Measurements from ENCODE around the gene EPHA10.
"Not testable (repeated sequence)": the region's sequence is repeated elsewhere in the genome, so short reads cannot be mapped to it uniquely, and the experiment has no call there.

The EPHA10 gene

DNA sequence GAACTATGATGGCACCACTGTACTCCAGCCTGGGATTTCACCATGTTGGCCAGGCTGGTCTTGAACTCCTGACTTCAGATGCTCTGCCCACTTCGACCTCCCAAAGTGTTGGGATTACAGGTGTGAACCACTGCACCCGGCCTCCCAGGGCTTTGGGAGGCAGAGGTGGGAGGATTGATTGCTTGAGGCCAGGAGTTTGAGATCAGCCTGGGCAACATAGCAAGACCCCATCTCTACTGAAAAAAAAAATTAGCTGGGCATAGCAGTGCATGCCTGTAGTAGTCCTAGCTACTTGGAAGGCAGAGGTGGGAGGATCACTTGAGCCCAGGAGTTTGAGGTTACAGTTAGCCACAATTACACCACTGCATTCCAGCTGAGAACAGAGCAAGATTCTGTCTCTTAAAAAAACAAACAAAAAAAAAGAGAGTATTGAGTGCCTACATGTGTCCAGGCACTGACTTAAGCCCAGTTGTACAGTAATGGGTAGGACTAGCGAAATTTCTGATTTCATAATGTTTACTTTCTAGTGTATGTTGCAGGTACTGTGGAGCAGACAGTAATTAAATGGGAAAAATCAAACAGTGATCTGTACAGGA lies 32.9 kb upstream of the EPHA10 start:
- Histone ChIP-seq H3K27me3 (ENCODE audit: control insufficient read depth in 1 of 2, insufficient read depth in 2 of 2, low read length in 2 of 2) (no peaks in the 10 kb centered on the region), H3K9me3 (ENCODE audit: control insufficient read depth in 1 of 2, low read length in 2 of 2) (no peaks in the 10 kb centered on the region), H3K27ac (ENCODE audit: low read depth, low read length) (no peak overlapping the region), H3K9ac (ENCODE audit: low read depth in 1 of 2, low read length in 2 of 2) (no peak overlapping the region), H3K4me1 (ENCODE audit: control insufficient read depth in 1 of 2, insufficient read depth in 2 of 2, low read length in 2 of 2) (peaks cover 7 to 11% of the 10 kb centered on the region in 2 donors), H3K36me3 (ENCODE audit: control insufficient read depth in 1 of 2, insufficient read depth in 2 of 2, low read length in 2 of 2) (peaks cover 13 to 29% of the 10 kb centered on the region in 2 donors), H3K4me3 (ENCODE audit: low read depth in 1 of 2, low read length in 2 of 2) (no peak overlapping the region)

DNA sequence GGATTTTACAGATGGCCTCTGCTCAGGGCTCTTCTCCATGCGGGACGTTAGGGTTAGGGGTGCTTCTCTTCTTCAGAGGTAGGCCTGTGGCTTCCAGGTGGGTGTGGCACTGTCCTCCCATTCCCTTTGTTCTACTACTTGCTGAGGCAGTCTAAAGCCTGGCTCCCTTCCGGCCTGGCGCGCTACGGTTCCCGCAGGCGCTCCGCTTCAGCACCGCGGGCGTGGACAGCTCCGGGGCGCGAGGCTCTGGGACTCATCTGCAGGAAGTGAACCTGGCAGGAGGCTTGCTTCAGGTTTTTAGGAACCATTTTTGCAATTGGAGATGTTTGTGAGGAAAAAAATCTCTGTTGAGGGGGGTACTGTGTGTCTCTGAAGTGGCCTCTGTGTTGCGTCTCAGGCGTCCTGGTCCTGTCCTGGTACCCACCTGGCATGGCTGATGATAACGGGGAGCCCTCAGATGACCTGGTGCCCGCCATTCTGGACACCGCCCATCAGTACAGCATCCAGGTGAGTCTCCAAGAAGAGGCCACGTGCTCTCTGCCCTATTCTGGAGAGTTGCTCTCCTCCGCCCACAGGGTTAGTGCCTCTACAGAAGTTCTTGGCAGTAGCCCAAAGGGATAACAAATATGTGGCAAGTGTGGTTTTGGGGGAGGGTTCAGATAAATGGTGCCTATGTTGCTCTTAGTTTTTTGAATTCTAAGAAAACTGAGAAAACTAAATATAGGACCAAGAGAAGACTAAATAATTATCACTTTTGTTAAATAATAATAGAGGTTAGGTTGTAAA lies 30.6 kb upstream of the EPHA10 start:
- Histone ChIP-seq H3K4me3 (ENCODE audit: low read depth in 1 of 2, low read length in 2 of 2) (peak overlapping the region in 1 of 2 donors; percentile 74), H3K36me3 (ENCODE audit: control insufficient read depth in 1 of 2, insufficient read depth in 2 of 2, low read length in 2 of 2) (peaks cover 7 to 17% of the 10 kb centered on the region in 2 donors), H3K9ac (ENCODE audit: low read depth in 1 of 2, low read length in 2 of 2) (no peak overlapping the region), H3K27me3 (ENCODE audit: control insufficient read depth in 1 of 2, insufficient read depth in 2 of 2, low read length in 2 of 2) (peaks cover 0 to 4% of the 10 kb centered on the region in 2 donors), H3K27ac (ENCODE audit: low read depth, low read length) (no peak overlapping the region), H3K4me1 (ENCODE audit: control insufficient read depth in 1 of 2, insufficient read depth in 2 of 2, low read length in 2 of 2) (peaks cover 7 to 11% of the 10 kb centered on the region in 2 donors), H3K9me3 (ENCODE audit: control insufficient read depth in 1 of 2, low read length in 2 of 2) (no peaks in the 10 kb centered on the region)

- Histone ChIP-seq H3K9ac (ENCODE audit: low read depth in 1 of 2, low read length in 2 of 2) (no peak overlapping the region), H3K4me3 (ENCODE audit: low read depth in 1 of 2, low read length in 2 of 2) (peak overlapping the region; percentile 43 to 74), H3K9me3 (ENCODE audit: control insufficient read depth in 1 of 2, low read length in 2 of 2) (no peaks in the 10 kb centered on the region), H3K4me1 (ENCODE audit: control insufficient read depth in 1 of 2, insufficient read depth in 2 of 2, low read length in 2 of 2) (peaks cover 7 to 11% of the 10 kb centered on the region in 2 donors), H3K27ac (ENCODE audit: low read depth, low read length) (no peak overlapping the region), H3K36me3 (ENCODE audit: control insufficient read depth in 1 of 2, insufficient read depth in 2 of 2, low read length in 2 of 2) (peaks cover 0 to 8% of the 10 kb centered on the region in 2 donors), H3K27me3 (ENCODE audit: control insufficient read depth in 1 of 2, insufficient read depth in 2 of 2, low read length in 2 of 2) (peaks cover 0 to 4% of the 10 kb centered on the region in 2 donors)
Measured at GRCh38 chr1:37794372-37795339, 29.7 kb upstream of the EPHA10 start.

DNA sequence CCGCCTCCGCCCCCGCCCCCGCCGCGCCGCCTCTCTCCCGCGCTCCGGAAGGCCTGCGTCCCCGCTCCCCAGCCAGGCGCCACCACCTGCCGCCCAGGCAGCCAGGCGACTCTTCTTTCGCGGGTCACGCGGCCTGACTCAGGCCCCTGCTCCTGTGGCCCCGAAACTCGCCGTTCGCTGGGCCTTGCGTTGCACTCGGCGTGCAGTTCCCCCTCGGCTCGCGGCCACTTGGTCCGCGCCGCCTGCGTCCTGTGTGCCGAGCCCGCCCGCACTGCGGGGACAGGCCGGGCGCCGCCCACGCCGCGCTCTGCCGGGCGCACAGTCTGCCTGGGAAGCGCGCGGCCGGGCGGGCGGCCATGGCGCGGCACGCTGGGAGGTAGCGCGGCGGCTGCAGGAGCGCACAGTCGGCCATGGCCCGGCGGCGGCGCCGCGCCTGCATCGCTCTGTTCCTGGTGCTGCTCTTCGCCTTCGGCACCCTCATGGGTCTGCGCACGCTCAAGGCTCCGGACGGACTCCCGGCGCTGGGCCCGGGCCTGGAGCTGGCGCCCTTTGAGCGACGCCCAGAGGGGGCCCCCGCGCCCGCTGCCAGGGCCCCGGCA lies 29.0 kb upstream of the EPHA10 start, which contains the start of gene MANEAL:
TSS of gene MANEAL (plus strand) at position 75 of the 599 bp plus-strand sequence. CDS start at position 411, 336 bp downstream.
- peaks cover 0 to 4% of the 10 kb centered on the region in 2 donors for H3K36me3 ChIP-seq (ENCODE audit: control insufficient read depth in 1 of 2, insufficient read depth in 2 of 2, low read length in 2 of 2)
- H3K27me3 ChIP-seq (ENCODE audit: control insufficient read depth in 1 of 2, insufficient read depth in 2 of 2, low read length in 2 of 2): peaks cover 0 to 4% of the 10 kb centered on the region in 2 donors
- peaks cover 7 to 11% of the 10 kb centered on the region in 2 donors for H3K4me1 ChIP-seq (ENCODE audit: control insufficient read depth in 1 of 2, insufficient read depth in 2 of 2, low read length in 2 of 2)
- H3K27ac ChIP-seq (ENCODE audit: low read depth, low read length): no peak within 1 kb of the TSS
- no peak within 1 kb of the TSS for H3K9ac ChIP-seq (ENCODE audit: low read depth in 1 of 2, low read length in 2 of 2)
- peak within 1 kb of the TSS; percentile 55 to 74 for H3K4me3 ChIP-seq (ENCODE audit: low read depth in 1 of 2, low read length in 2 of 2)
- no peaks in the 10 kb centered on the region for H3K9me3 ChIP-seq (ENCODE audit: control insufficient read depth in 1 of 2, low read length in 2 of 2)

DNA sequence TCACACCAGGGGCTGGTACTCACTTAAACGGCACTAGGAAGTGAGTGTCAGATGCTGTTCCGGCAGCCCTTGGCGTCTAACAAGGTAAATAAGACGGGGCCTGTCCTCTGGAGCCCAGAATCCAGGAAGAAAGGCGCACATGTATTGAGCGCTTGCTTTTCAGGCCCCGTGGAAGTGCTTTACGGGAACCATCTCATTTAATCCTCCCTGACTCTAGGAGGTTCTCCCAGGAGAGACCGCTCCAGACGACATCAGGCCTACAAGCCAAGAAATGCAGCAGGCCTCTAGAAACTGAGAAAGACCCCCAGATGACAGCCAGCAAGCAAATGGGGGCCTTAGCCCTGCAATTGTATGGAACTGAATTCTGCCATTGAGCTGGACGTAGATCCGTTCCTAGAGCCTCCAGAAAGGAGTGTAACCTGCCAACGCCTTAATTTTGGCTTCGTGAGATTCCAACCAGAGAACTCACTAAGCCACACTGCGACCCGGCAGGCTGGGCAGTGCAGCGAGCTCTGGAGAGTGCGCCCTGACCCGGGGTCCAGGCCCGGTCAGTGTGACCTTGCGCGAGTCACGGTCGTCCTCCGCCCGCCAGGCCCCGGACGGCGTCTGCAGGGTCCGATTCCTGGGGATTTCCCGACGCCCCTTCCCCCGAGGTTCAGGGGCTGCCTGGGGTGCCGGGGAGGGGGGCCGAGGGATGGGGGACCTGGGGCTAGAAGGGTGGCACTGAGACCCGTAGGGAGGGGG lies 28.2 kb upstream of the EPHA10 start:
- no peak overlapping the region for H3K27ac ChIP-seq (ENCODE audit: low read depth, low read length)
- peak overlapping the region in 1 of 2 donors; percentile 74 for H3K4me3 ChIP-seq (ENCODE audit: low read depth in 1 of 2, low read length in 2 of 2)
- H3K9ac ChIP-seq (ENCODE audit: low read depth in 1 of 2, low read length in 2 of 2): no peak overlapping the region
- H3K27me3 ChIP-seq (ENCODE audit: control insufficient read depth in 1 of 2, insufficient read depth in 2 of 2, low read length in 2 of 2): peaks cover 0 to 4% of the 10 kb centered on the region in 2 donors
- H3K9me3 ChIP-seq (ENCODE audit: control insufficient read depth in 1 of 2, low read length in 2 of 2): no peaks in the 10 kb centered on the region
- peaks cover 0 to 4% of the 10 kb centered on the region in 2 donors for H3K36me3 ChIP-seq (ENCODE audit: control insufficient read depth in 1 of 2, insufficient read depth in 2 of 2, low read length in 2 of 2)
- peaks cover 7 to 11% of the 10 kb centered on the region in 2 donors for H3K4me1 ChIP-seq (ENCODE audit: control insufficient read depth in 1 of 2, insufficient read depth in 2 of 2, low read length in 2 of 2)

DNA sequence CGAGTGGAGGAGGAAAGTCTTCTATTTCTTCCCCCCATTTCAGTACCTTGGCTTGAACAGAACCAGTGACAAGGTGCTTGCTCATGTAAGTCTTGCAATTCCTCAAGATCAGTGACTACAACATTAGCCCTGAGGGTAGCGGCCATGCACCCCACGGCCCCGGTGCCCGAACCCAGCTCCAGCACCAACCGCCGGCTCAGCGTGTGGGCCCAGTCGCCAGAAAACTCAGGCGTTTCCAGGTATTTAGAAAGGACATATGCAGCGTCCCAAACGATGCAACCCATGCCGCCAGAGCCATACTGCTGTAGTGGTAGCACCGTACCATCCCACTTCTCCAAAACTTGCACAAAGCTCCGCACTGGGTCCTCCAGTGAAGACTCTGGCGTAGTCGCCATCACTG lies 17.6 kb upstream of the EPHA10 start:
- H3K27ac ChIP-seq (ENCODE audit: low read depth, low read length): no peak overlapping the region
- H3K27me3 ChIP-seq (ENCODE audit: control insufficient read depth in 1 of 2, insufficient read depth in 2 of 2, low read length in 2 of 2): no peaks in the 10 kb centered on the region
- H3K4me1 ChIP-seq (ENCODE audit: control insufficient read depth in 1 of 2, insufficient read depth in 2 of 2, low read length in 2 of 2): peaks cover 5% of the 10 kb centered on the region in 2 donors
- H3K4me3 ChIP-seq (ENCODE audit: low read depth in 1 of 2, low read length in 2 of 2): no peak overlapping the region
- no peak overlapping the region for H3K9ac ChIP-seq (ENCODE audit: low read depth in 1 of 2, low read length in 2 of 2)
- H3K36me3 ChIP-seq (ENCODE audit: control insufficient read depth in 1 of 2, insufficient read depth in 2 of 2, low read length in 2 of 2): no peaks in the 10 kb centered on the region
- no peaks in the 10 kb centered on the region for H3K9me3 ChIP-seq (ENCODE audit: control insufficient read depth in 1 of 2, low read length in 2 of 2)

DNA sequence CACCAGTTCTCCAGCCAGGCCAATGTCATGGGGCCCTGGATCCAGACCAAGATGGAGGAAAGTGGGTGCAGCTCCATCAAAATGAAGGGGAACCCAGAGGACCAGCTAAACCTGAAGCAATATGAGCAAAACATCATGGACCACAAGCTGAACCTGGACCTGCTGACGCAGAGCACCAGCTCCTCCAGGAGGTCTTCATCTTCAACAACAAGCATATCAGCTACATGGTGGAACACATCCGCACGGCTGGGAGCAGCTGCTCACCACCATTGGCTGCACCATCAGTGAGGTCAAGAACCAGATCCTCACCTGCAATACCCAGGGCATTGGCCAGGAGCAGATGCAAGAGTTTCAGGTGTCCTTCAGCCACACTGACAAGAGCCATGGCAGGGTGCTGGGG lies 13.7 kb upstream of the EPHA10 start:
- no peak overlapping the region for H3K4me3 ChIP-seq (ENCODE audit: low read depth in 1 of 2, low read length in 2 of 2)
- no peak overlapping the region for H3K9ac ChIP-seq (ENCODE audit: low read depth in 1 of 2, low read length in 2 of 2)
- H3K36me3 ChIP-seq (ENCODE audit: control insufficient read depth in 1 of 2, insufficient read depth in 2 of 2, low read length in 2 of 2): no peaks in the 10 kb centered on the region
- no peaks in the 10 kb centered on the region for H3K27me3 ChIP-seq (ENCODE audit: control insufficient read depth in 1 of 2, insufficient read depth in 2 of 2, low read length in 2 of 2)
- peaks cover 5% of the 10 kb centered on the region in 2 donors for H3K4me1 ChIP-seq (ENCODE audit: control insufficient read depth in 1 of 2, insufficient read depth in 2 of 2, low read length in 2 of 2)
- no peak overlapping the region for H3K27ac ChIP-seq (ENCODE audit: low read depth, low read length)
- no peaks in the 10 kb centered on the region for H3K9me3 ChIP-seq (ENCODE audit: control insufficient read depth in 1 of 2, low read length in 2 of 2)

- Histone ChIP-seq H3K36me3 (ENCODE audit: control insufficient read depth in 1 of 2, insufficient read depth in 2 of 2, low read length in 2 of 2) (no peaks in the 10 kb centered on the region), H3K9ac (ENCODE audit: low read depth in 1 of 2, low read length in 2 of 2) (no peak overlapping the region), H3K27me3 (ENCODE audit: control insufficient read depth in 1 of 2, insufficient read depth in 2 of 2, low read length in 2 of 2) (no peaks in the 10 kb centered on the region), H3K4me3 (ENCODE audit: low read depth in 1 of 2, low read length in 2 of 2) (no peak overlapping the region), H3K4me1 (ENCODE audit: control insufficient read depth in 1 of 2, insufficient read depth in 2 of 2, low read length in 2 of 2) (peaks cover 5% of the 10 kb centered on the region in 2 donors), H3K27ac (ENCODE audit: low read depth, low read length) (no peak overlapping the region), H3K9me3 (ENCODE audit: control insufficient read depth in 1 of 2, low read length in 2 of 2) (no peaks in the 10 kb centered on the region)
Measured at GRCh38 chr1:37776946-37777516, 12.1 kb upstream of the EPHA10 start.

DNA sequence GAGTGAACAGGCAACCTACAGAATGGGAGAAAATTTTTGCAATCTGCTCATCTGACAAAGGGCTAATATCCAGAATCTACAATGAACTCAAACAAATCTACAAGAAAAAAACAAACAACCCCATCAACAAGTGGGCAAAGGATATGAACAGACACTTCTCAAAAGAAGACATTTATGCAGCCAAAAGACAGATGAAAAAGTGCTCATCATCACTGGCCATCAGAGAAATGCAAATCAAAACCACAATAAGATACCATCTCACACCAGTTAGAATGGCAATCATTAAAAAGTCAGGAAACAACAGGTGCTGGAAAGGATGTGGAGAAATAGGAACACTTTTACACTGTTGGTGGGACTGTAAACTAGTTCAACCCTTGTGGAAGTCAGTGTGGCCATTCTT lies 6.5 kb upstream of the EPHA10 start:
- H3K9ac ChIP-seq (ENCODE audit: low read depth in 1 of 2, low read length in 2 of 2); H3K4me1 ChIP-seq (ENCODE audit: control insufficient read depth in 1 of 2, insufficient read depth in 2 of 2, low read length in 2 of 2); H3K4me3 ChIP-seq (ENCODE audit: low read depth in 1 of 2, low read length in 2 of 2); H3K27ac ChIP-seq (ENCODE audit: low read depth, low read length); H3K36me3 ChIP-seq (ENCODE audit: control insufficient read depth in 1 of 2, insufficient read depth in 2 of 2, low read length in 2 of 2); H3K9me3 ChIP-seq (ENCODE audit: control insufficient read depth in 1 of 2, low read length in 2 of 2): not testable (repeated sequence)
- peaks cover 10 to 21% of the 10 kb centered on the region in 2 donors for H3K27me3 ChIP-seq (ENCODE audit: control insufficient read depth in 1 of 2, insufficient read depth in 2 of 2, low read length in 2 of 2)
